Measurements from ENCODE around the gene PNMA6E.

DNA sequence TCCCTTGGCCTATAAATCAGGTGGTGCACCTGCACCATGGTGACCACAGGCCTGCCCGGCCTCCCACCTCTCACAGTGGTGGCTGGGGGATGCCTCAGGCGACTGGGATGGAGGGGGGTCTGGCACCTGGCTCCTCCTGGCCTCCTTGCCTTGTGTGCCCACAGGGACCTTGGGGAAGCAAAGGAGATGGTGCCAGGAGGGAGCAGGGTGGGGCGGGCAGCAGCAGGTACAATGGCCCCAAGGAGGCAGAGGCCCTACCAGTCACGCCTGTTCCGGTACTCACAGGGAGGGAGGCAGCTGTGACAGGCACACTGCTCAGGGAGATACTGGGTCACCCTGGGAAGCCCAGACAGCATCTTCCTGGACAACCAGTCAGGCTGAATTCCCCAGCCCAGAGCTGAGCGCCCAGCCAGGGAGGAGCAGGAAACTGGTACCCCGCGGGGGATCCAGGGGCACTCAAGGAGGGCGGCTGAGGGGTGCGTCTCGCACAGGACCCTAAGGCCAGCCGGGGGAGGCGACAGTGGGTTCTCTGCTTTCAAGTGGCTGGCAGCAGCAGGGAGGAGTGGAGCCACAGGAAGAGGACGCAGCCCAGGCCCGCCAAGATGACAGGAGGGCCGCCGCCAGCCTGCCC, 45.9 kb upstream of the PNMA6E start:
- TF ChIP-seq ZNF274 (CRISPR knock-in tag; IDR thresholded peaks at IDR 0.05) (no peak), RNF2 (conservative IDR thresholded peaks at IDR 0.05; ENCODE audit: low read depth) (no peak), ARNT (IDR thresholded peaks at IDR 0.05) (no peak), FOXA3 (CRISPR knock-in tag; IDR thresholded peaks at IDR 0.05) (no peak), HDAC2 (CRISPR knock-in tag; IDR thresholded peaks at IDR 0.05) (no peak), ZNF660 (CRISPR knock-in tag; IDR thresholded peaks at IDR 0.05; ENCODE audit: borderline replicate concordance, low read depth) (no peak), ZNF530 (CRISPR knock-in tag; IDR thresholded peaks at IDR 0.05; ENCODE audit: low read depth) (no peak), MAFK (conservative IDR thresholded peaks at IDR 0.05 in 1 of 2, IDR thresholded peaks at IDR 0.05 in 1 of 2; ENCODE audit: low read length in 2 of 2) (no peak)
- TF ChIP-seq, protein P1, sequence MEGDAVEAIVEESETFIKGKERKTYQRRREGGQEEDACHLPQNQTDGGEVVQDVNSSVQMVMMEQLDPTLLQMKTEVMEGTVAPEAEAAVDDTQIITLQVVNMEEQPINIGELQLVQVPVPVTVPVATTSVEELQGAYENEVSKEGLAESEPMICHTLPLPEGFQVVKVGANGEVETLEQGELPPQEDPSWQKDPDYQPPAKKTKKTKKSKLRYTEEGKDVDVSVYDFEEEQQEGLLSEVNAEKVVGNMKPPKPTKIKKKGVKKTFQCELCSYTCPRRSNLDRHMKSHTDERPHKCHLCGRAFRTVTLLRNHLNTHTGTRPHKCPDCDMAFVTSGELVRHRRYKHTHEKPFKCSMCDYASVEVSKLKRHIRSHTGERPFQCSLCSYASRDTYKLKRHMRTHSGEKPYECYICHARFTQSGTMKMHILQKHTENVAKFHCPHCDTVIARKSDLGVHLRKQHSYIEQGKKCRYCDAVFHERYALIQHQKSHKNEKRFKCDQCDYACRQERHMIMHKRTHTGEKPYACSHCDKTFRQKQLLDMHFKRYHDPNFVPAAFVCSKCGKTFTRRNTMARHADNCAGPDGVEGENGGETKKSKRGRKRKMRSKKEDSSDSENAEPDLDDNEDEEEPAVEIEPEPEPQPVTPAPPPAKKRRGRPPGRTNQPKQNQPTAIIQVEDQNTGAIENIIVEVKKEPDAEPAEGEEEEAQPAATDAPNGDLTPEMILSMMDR (CRISPR knock-in tag; IDR thresholded peaks at IDR 0.05) = no peak

Data from HepG2 (cell line).